Peyer's patch (tissue), 4 donors: ENCODE data around the gene HSPA12B.

Experiments used
- POLR2A ChIP-seq, 2 donors: fragments of 450-650 bp; IDR thresholded peaks; one replicate each; pipeline ENCODE4 v1.5.1; 2017; ENCODE audit warnings: antibody characterized with exemption in 2 of 2, mild to moderate bottlenecking in 2 of 2, moderate library complexity in 2 of 2
- TF ChIP-seq, protein P1 (sequence below), 6 experiments: fragments of 450-650 bp in 4 of 6; fragments of 200-600 bp in 2 of 6; sonication (generic) in 1 of 6; IDR thresholded peaks; one replicate each; pipeline ENCODE4 v1.5.1; 2017 to 2019; ENCODE audit warnings: antibody characterized with exemption in 6 of 6, mild to moderate bottlenecking in 3 of 6, moderate library complexity in 1 of 6

GRCh38 chr20:3751305-3751674 is 18.8 kb downstream of the HSPA12B start:
- TF ChIP-seq POLR2A (IDR thresholded peaks at IDR 0.05): no peak
- TF ChIP-seq, protein P1, sequence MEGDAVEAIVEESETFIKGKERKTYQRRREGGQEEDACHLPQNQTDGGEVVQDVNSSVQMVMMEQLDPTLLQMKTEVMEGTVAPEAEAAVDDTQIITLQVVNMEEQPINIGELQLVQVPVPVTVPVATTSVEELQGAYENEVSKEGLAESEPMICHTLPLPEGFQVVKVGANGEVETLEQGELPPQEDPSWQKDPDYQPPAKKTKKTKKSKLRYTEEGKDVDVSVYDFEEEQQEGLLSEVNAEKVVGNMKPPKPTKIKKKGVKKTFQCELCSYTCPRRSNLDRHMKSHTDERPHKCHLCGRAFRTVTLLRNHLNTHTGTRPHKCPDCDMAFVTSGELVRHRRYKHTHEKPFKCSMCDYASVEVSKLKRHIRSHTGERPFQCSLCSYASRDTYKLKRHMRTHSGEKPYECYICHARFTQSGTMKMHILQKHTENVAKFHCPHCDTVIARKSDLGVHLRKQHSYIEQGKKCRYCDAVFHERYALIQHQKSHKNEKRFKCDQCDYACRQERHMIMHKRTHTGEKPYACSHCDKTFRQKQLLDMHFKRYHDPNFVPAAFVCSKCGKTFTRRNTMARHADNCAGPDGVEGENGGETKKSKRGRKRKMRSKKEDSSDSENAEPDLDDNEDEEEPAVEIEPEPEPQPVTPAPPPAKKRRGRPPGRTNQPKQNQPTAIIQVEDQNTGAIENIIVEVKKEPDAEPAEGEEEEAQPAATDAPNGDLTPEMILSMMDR (IDR thresholded peaks at IDR 0.05): no peak
